ENCODE results near the gene GPHN. TPM values are rescaled to one million over a fixed set of nuclear protein-coding genes. Genes with fewer than 3 reads are reported as not detected.
"Not testable (repeated sequence)": the region's sequence is repeated elsewhere in the genome, so short reads cannot be mapped to it uniquely, and the experiment has no call there.

Gene GPHN
- total RNA-seq, 4 donors from 2014 or later = 14.8 to 20.8 (median 17.0) TPM

- WGBS, 2 donors = 92% methylated on average over 1 of the region's 1 CpG; no CpG with 5 or more reads in 1 of the 2 donors
- no peak for TF ChIP-seq CTCF (IDR thresholded peaks at IDR 0.05)
- no peak for TF ChIP-seq POLR2A (IDR thresholded peaks at IDR 0.05)
- intact Hi-C loops (cut with DNase I; ENCODE audit: low total_unique reads) = no loop called here
- DNase-seq (ENCODE audit: low spot score in 2 of 2) = no peak
- H3K4me3 ChIP-seq (ENCODE audit: low read depth, poor library complexity, severe bottlenecking) = no peak overlapping the region
Measured at GRCh38 chr14:66575939-66576338, 68.0 kb downstream of the GPHN start.

- intact Hi-C loops (cut with DNase I; ENCODE audit: low total_unique reads); DNase-seq (ENCODE audit: low spot score in 2 of 2); H3K4me3 ChIP-seq (ENCODE audit: low read depth, poor library complexity, severe bottlenecking): not testable (repeated sequence)
- 94 to 98% methylated on average over 6 of the region's 6 CpGs for WGBS, 2 donors
Measured at GRCh38 chr14:66587753-66588152, 79.8 kb downstream of the GPHN start.

- 96 to 100% methylated on average over 4 of the region's 4 CpGs for WGBS, 2 donors
Measured at GRCh38 chr14:66595394-66595793, 87.4 kb downstream of the GPHN start.

GRCh38 chr14:66596241-66596985, 88.5 kb downstream of the GPHN start:
- H3K4me3 ChIP-seq (ENCODE audit: low read depth, poor library complexity, severe bottlenecking) = no peak overlapping the region
- DNase-seq (ENCODE audit: low spot score in 2 of 2) = no peak
- intact Hi-C loops (cut with DNase I; ENCODE audit: low total_unique reads) = no loop called here
- TF ChIP-seq CTCF (IDR thresholded peaks at IDR 0.05) (no peak), POLR2A (IDR thresholded peaks at IDR 0.05) (no peak)
- WGBS, 2 donors = 80 to 87% methylated on average over 9 of the region's 9 CpGs

More at GRCh38 chr14:66595394-66595793, 87.4 kb downstream of the GPHN start:
- TF ChIP-seq CTCF (IDR thresholded peaks at IDR 0.05) (no peak), POLR2A (IDR thresholded peaks at IDR 0.05) (no peak)
- H3K4me3 ChIP-seq (ENCODE audit: low read depth, poor library complexity, severe bottlenecking) = no peak overlapping the region
- intact Hi-C loops (cut with DNase I; ENCODE audit: low total_unique reads) = no loop called here
- DNase-seq (ENCODE audit: low spot score in 2 of 2) = no peak

- TF ChIP-seq POLR2A (IDR thresholded peaks at IDR 0.05) = no peak
- TF ChIP-seq CTCF (IDR thresholded peaks at IDR 0.05) = no peak
- no peak overlapping the region for H3K4me3 ChIP-seq (ENCODE audit: low read depth, poor library complexity, severe bottlenecking)
- no peak for DNase-seq (ENCODE audit: low spot score in 2 of 2)
- WGBS, 2 donors = 83 to 88% methylated on average over 3 of the region's 3 CpGs
- intact Hi-C loops (cut with DNase I; ENCODE audit: low total_unique reads) = no loop called here
Measured at GRCh38 chr14:66600416-66600815, 92.5 kb downstream of the GPHN start.

GRCh38 chr14:66601932-66602578, 94.1 kb downstream of the GPHN start:
- TF ChIP-seq CTCF (IDR thresholded peaks at IDR 0.05) (no peak), POLR2A (IDR thresholded peaks at IDR 0.05) (no peak)
- WGBS, 2 donors = 63 to 73% methylated on average over 2 of the region's 2 CpGs
- H3K4me3 ChIP-seq (ENCODE audit: low read depth, poor library complexity, severe bottlenecking) = no peak overlapping the region
- DNase-seq (ENCODE audit: low spot score in 2 of 2) = no peak
- intact Hi-C loops (cut with DNase I; ENCODE audit: low total_unique reads) = no loop called here
